HT1080 (cell line): ENCODE measurements around the gene ARL16. TPM values are rescaled to one million over a fixed set of nuclear protein-coding genes. Genes with fewer than 3 reads are reported as not detected.

ENCODE experiments used
- DNase-seq: peaks from one replicate; pipeline ENCODE4 v3.0.0-alpha.2; 2015; ENCODE audit warnings: low read depth
- small RNA-seq: library from RNA; depleted of rRNA; stranded (forward); fragments of <200 nt; gene quantifications from one replicate; pipeline ENCODE3, GENCODE V24; 2014
- total RNA-seq: library from RNA; depleted of rRNA; stranded (reverse); fragments of >200 nt; shearing (Covaris generic); gene quantifications from 2 replicates; pipeline ENCODE4 v1.2.3, GENCODE V29; 2014; rRNA removed

ARL16 gene
- total RNA-seq, 1 experiment from 2014 or later: 47.9 TPM

DNA sequence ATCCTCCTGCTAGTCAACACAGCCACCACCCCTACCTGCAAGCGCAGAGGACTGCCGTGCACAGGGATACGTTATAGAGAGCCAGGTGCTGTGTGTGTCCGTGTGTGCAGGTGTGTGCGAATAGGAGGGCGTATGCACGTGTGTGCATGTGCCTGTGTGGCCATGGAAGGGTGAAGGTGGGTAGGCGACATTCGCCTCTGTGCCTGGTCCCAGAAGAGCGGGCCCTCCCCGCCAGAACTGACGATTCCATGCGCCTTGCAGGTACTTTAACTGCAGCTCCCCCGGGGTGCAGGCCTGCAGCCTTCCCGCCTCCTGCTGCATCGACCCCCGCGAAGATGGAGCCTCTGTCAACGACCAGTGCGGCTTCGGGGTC lies 36.0 kb downstream of the ARL16 start:
- no peak for DNase-seq

DNA sequence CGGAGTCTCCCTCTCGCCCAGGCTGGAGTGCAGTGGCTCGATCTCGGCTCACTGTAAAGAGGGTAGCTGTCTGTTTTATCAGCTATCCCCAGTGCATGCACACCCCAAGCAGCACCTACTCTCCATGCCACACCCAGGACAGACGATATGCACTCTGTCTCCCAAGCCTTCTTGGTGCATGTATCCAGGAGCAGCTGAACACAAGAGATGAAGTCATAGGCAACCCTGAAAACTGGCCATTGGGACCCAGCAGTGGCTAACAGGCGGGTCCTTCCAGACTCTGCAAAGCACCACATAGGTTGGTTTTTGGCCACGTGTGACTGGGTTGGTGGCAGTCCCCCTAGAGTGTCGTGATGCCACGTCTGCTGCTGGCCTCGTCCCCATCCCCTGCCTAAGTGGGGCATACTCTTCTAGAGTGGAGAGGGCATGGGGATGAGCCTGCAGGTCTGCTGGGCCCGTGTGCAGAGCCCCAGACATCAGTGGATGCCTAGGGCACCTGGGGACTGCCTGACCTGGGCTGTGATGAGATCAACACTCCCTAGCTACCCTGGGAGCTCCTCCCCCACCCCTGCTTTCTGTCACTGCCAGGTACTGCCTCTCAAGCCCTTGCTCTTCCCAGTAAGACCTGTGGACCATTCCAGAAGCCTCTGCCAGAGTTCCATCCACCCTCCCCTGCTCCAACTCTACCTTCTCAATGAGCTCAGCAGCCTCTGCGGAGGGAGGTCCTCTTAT lies 36.6 kb downstream of the ARL16 start:
- DNase-seq: no peak

DNA sequence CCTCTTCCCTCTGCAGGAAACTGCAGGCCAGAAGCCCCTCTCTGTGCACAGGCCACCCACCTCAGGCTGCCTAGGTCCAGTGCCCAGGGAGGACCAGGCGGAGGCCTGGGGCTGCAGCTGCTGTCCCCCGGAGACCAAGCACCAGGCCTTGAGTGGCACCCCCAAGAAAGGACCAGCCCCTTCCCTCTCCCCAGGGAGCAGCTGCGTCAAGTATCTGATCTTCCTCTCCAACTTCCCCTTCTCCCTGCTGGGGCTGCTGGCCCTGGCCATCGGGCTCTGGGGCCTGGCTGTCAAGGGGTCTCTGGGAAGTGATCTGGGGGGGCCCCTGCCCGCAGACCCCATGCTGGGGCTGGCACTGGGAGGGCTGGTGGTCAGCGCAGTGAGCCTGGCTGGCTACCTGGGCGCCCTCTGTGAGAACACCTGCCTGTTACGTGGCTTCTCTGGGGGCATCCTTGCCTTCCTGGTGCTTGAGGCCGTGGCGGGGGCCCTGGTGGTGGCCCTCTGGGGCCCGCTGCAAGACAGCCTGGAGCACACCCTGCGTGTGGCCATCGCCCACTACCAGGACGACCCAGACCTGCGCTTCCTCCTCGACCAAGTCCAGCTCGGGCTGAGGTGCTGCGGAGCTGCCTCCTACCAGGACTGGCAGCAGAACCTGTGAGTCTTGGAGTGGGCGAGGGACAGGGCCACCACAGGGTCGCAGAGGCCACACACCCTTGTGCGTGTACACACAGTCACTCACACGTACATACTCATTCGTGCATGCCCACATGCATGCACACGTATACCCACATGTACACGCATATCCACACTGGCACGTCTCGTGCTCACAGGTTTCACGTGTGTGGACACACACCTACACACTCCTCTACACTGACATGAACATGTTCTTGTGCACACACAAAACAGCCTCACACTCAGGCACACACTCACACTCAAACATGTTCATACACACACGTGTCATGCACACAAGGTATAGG lies 38.3 kb downstream of the ARL16 start:
- no peak for DNase-seq

DNA sequence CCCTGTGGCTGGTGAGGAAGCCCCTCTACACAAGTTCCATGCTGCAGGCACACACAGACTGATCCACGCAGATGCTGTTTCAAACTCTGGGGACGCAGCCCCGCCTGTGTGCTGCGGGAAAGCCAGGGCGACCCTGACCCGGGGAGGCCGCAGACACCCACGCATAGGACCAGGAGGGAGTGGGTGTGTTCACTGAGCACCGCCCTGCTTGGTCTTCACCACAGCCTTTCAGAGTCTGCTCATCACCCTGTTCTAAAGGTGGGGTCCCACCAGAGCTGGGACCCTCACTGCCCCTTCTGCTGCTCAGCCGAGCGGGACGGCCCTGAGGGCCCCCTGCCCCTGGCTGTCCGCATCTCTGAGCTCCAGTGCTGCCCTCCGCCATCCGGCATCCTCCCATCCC lies 39.1 kb downstream of the ARL16 start:
- DNase-seq: no peak

DNA sequence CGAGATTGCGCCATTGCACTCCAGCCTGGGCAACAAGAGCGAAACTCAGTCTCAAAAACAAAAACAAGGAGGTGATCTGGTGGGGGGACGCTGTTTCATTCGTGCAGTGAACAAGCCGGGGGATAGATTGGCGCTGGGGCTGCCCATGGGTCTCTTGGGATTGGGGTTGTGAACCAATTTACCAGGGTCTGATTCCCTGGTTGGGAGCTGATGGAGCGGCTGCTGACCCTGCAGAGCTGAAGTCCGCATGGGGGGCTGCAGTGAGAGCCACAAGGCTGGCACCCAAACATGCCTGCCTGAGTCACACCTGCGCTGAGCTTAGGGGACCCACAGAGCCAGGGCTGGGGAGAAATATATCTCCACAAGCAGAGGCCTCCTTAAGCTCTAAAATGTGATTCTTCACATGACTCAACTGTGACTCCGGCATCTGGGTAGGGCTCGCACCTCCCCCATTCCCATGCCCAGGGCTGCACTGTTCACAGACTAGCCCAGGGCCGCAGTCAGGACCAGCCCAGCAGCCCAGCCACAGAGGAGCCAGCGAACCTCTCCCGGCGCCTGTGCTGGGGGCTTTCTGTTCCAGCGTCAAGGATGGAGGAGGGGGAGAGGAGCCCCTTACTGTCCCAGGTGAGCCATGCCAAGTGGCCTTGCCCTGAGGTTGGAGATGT lies 41.6 kb downstream of the ARL16 start:
- peak; percentile 79 for DNase-seq

DNA sequence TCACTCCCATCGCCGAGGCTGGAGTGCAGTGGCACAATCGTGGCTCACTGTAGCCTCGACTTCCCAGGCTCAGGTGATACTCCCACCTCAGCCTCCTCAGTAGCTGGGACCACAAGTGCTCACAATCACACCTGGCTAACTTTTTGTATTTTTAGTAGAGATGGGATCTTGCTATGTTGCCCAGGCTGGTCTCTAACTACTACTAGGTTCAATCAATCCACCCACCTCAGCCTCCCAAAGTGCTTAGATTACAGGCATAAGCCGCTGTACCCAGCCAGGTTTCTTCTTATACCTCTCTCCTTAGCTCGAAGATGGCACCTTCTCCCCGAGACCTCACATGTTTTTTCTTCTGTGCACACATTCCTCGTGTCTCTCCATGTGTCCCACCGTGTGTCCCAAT lies 43.6 kb downstream of the ARL16 start:
- DNase-seq: no peak

DNA sequence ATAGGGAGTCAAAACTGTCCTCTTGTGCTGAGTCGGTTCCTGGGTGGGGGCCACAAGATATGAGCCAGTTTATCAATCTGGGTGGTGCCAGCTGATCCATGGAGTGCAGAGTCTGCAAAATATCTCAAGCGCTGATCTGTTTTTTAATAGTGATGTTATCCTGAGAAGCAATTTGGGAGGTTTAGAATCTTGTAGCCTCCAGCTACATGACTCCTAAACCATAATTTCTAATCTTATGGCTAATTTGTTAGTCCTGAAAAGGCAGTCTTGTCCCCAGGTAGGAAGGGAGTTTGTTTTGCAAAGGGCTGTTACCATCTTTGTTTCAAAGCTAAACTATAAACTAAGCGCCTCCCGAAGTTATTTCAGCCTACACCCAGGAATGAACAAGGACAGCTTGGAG lies 44.9 kb downstream of the ARL16 start:
- DNase-seq: no peak

DNA sequence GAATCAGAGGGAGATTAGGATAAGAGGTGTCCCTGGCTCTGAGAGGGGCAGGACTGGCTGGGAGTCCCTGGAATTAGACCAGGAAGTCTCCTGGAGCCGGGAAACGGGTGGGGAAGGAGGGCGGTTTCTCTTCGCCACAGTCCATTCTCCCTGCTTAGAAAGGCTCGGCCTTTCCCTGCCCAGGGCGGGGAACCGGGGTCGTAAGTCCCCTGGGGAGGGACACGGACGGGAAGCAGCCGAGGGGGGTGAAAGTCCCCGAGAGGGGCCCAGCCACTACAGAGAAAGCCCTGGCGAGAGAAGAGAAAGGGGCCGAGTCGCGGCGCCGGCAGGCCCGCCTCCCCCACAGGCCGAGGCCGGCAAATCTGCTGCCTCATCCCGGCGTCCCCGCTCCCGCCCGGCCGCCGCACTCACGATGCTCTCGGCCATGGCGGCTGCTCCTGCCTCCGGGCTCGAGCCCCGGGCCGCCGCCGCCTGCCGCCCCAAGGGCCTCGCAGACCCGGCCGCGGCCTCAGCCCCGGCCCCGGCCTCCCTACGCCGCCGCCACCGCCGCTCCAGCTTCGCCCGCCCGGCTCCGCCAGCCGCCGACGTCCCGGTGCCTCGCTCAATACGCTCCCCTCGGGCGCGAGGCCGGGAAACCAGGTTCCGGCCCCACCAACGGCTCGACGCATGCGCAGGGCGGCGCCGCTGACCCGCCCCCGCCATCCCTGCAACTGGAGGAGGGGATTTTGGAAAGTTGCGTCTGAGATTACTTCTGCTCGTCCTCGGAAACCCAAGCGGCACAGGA lies 46.9 kb downstream of the ARL16 start, which contains the start of the genes NPLOC4 and TSPAN10:
Gene NPLOC4 (minus strand): TSS at position 608 of the 784 bp plus-strand sequence. CDS start 182 bp downstream, at position 426.
Gene TSPAN10 (plus strand): TSS at position 692 of the 784 bp plus-strand sequence. CDS start 5,217 bp downstream, outside the sequence.
- DNase-seq: peak; percentile 76

DNA sequence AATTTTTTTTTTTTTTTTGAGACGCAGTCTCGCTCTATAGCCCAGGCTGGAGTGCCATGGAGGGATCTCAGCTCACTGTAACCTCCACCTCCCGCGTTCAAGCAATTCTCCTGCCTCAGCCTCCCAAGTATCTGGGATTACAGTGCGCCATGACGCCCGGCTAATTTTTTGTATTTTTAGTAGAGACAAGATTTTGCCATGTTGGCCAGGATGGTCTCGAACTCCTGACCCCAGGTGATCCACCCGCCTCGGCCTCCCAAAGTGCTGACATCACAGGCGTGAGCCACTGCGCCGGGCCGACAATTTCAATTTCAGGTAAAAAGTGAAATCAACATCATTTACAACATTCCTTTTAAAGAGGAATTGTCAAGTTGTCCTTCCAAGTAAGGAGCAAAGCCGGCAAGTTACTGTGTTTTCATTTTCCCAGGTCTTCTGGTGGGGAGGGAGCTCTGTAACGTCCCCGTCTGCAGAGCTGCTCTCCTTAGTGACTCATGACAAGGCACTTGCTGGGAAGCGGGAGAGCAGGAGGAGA lies 47.6 kb downstream of the ARL16 start:
- no peak for DNase-seq

DNA sequence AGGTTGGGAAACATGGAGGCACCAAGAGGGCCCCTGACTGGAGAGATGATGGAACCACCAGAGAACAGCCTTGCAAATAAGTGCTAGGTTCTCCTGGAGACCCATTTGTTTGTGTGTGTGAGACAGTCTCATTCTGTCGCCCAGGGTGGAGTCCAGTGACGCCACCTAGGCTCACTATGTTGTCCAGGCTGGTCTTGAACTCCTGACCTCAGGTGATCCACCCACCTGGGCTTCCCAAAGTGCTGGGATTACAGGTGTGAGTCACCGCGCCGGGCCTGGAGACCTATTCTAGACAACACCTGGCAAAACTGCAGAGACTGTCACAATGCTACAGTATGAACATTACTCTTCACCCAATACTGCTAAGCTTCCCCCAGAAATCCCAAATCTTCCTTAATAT lies 48.2 kb downstream of the ARL16 start:
- no peak for DNase-seq

DNA sequence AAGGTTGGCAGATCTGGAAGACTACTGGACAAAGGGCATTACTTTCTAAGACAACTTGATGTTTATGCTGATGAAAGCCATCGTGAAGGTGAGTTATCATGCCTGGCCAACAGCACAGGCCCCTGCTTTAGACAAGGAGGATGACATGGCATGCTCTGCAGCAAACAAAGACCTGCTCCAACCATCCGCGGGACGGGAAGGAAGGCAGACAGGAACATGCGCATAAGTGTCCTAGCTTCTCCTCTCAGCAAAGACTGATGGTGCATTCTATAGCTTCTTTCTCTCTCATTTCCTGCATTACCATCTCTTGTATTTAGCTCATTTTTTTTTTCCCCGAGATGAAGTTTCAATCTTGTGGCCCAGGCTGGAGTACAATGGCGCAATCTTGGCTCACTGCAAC lies 52.1 kb downstream of the ARL16 start:
- no peak for DNase-seq

Small RNA genes lying within 50 kb of the gene (small RNA-seq; reads per million reads assigned to genes)
- gene MIR6786: not detected

Other genes starting within 250 kb of the ARL16 start
- gene ACTG1, start 171.0 kb downstream of the ARL16 start, total RNA-seq: 4,314 and 7,335 TPM in 2 replicates
- gene FSCN2, start 155.4 kb downstream of the ARL16 start, total RNA-seq: 0.37 and 0.40 TPM in 2 replicates
- 28.7 and 31.6 TPM in 2 replicates for gene FAAP100, start 131.4 kb downstream of the ARL16 start, total RNA-seq
- gene NPLOC4, start 46.7 kb downstream of the ARL16 start, total RNA-seq: 65.3 and 83.9 TPM in 2 replicates
- 1.4 and 2.2 TPM in 2 replicates for gene TSPAN10, start 46.6 kb downstream of the ARL16 start, total RNA-seq
- 0.10 and 0.35 TPM in 2 replicates for gene PDE6G, start 27.3 kb downstream of the ARL16 start, total RNA-seq
- 63.5 and 66.8 TPM in 2 replicates for gene OXLD1, start 17.2 kb downstream of the ARL16 start, total RNA-seq
- gene CCDC137, start 17.1 kb downstream of the ARL16 start, total RNA-seq: 47.3 and 60.3 TPM in 2 replicates
- 165 and 172 TPM in 2 replicates for gene HGS, start 214 bp upstream of the ARL16 start, total RNA-seq
- gene MRPL12, start 19.6 kb upstream of the ARL16 start, total RNA-seq: 51.9 and 57.7 TPM in 2 replicates
- gene SLC25A10, start 28.5 kb upstream of the ARL16 start, total RNA-seq: 96.9 and 106 TPM in 2 replicates
- not detected in 2 replicates for gene GCGR, start 120.4 kb upstream of the ARL16 start, total RNA-seq
- gene MCRIP1, start 149.5 kb upstream of the ARL16 start, total RNA-seq: 81.9 and 87.0 TPM in 2 replicates
- 0.47 TPM in 1 of 2 replicates, not detected in the other for gene PPP1R27, start 151.3 kb upstream of the ARL16 start, total RNA-seq
- 784 and 825 TPM in 2 replicates for gene P4HB, start 176.7 kb upstream of the ARL16 start, total RNA-seq
- 206 and 315 TPM in 2 replicates for gene ARHGDIA, start 187.5 kb upstream of the ARL16 start, total RNA-seq
- 311 and 338 TPM in 2 replicates for gene ALYREF, start 207.8 kb upstream of the ARL16 start, total RNA-seq
- 100 and 133 TPM in 2 replicates for gene ANAPC11, start 207.9 kb upstream of the ARL16 start, total RNA-seq
- gene NPB, start 218.4 kb upstream of the ARL16 start, total RNA-seq: 0.13 and 0.34 TPM in 2 replicates
- 27.6 and 34.8 TPM in 2 replicates for gene PCYT2, start 227.6 kb upstream of the ARL16 start, total RNA-seq
- gene SIRT7, start 234.4 kb upstream of the ARL16 start, total RNA-seq: 19.4 and 20.2 TPM in 2 replicates
- 19.2 and 21.1 TPM in 2 replicates for gene MAFG, start 243.9 kb upstream of the ARL16 start, total RNA-seq